GM12873 (cell line): Measurements from ENCODE around the gene ABCB9.

Source experiments
- TF ChIP-seq, protein P1 (sequence below): IDR thresholded peaks from 2 replicates; pipeline ENCODE4 v1.5.1; 2012; ENCODE audit warnings: low read depth, mild to moderate bottlenecking, moderate library complexity, low read length, control low read depth; ENCODE audit not compliant: insufficient read depth; ENCODE audit errors: missing control alignments

ABCB9 gene

DNA sequence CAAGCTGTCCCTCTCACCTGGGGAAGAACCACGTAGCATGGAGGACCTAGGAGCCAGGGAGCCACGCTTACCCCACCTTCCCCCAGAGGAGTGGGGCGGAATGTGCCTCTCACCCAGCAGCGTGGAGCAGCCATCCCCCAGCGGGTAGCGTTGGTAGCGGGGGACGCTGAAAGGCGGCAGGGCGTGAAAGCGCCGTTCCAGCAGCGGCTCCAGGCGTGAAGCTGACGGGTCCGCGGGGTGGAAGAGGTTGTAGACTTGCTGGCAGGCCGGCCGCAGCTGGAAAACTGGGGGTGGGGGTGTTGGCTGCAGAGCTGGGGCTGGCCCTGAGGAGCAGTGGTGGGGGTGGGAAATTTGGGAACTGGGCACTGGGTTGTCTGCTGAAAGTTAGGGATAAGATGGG, 26.1 kb upstream of the ABCB9 start:
- TF ChIP-seq, protein P1, sequence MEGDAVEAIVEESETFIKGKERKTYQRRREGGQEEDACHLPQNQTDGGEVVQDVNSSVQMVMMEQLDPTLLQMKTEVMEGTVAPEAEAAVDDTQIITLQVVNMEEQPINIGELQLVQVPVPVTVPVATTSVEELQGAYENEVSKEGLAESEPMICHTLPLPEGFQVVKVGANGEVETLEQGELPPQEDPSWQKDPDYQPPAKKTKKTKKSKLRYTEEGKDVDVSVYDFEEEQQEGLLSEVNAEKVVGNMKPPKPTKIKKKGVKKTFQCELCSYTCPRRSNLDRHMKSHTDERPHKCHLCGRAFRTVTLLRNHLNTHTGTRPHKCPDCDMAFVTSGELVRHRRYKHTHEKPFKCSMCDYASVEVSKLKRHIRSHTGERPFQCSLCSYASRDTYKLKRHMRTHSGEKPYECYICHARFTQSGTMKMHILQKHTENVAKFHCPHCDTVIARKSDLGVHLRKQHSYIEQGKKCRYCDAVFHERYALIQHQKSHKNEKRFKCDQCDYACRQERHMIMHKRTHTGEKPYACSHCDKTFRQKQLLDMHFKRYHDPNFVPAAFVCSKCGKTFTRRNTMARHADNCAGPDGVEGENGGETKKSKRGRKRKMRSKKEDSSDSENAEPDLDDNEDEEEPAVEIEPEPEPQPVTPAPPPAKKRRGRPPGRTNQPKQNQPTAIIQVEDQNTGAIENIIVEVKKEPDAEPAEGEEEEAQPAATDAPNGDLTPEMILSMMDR, result no peak

GRCh38 chr12:122991623-122992275, 25.5 kb upstream of the ABCB9 start:
- TF ChIP-seq, protein P1, result no peak

GRCh38 chr12:122990961-122991622, 24.8 kb upstream of the ABCB9 start:
- TF ChIP-seq, protein P1, result no peak

DNA sequence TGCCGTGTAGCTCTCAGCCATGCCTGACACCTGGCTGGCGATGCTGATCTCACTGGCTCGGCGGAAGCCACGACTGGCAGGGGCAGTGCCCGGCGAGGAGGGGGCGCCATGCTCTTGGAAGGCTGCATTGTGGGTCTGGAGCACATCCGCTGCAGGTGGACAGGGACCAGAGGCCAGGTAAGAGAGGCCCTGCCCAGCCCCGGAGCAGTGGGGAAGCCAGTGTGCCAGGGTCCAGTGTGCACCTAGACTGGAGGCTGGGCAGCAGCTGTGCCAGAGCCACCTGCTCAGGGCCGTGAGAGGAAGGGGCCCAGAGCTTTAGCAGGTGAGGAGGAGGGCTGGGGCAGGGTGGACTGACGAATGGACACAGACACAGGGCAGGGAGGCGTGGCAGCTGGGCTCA, 24.3 kb upstream of the ABCB9 start:
- TF ChIP-seq, protein P1, result no peak

GRCh38 chr12:122989874-122990419, 23.7 kb upstream of the ABCB9 start:
- TF ChIP-seq, protein P1, result no peak

GRCh38 chr12:122989225-122989839, 23.1 kb upstream of the ABCB9 start:
- TF ChIP-seq, protein P1, result no peak

DNA sequence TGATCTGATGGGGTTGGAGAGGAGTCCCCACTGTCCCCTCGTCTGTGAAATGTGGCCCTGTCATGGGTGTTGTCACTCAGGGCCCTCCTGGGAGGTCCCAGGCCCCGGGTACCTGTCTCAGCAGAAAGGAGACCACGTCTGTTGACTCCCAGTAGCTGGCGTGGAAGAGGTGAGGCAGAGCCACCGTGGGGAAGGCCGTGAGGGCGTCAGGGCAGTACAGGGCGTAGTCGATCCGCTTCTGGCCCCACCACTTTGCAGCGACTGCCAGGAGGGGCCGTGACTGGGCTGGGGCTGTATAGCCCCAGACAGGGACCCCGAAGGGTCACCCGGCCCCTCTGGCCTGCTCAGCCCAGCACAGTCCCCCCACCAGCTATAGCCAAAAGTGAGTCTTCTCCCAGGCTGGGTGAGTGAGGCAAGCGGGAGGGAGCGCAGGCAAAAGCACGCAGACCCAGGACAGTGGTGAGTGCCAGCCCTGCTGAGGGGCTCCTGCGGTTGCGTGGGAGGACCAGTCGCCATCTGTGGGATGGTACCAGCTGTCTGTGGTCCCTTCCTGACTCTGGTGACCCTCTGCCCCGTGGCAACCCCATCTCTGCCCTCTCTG, 22.4 kb upstream of the ABCB9 start:
- TF ChIP-seq, protein P1, result no peak
